ENCODE results near the gene UTP14C.

DNA sequence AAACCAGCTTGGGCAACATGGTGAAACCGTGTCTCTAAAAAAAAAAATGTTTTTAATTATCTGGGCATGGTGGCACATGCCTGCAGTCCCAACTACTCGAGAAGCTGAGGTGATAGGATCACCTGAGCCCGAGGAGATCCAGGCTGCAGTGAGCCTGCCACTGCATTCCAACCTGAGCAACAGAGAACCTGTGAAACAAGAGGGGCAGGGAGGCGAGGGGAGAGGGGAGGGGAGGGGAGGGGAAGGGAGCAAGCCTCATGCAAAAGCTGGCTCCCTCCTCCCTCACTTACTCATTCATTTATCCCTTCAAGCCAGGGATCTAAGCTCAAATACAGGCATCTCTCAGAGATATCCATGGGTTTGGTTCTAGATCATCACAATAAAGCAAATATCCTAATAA is 22.1 kb upstream of the UTP14C start:
- TF ChIP-seq, protein P1, sequence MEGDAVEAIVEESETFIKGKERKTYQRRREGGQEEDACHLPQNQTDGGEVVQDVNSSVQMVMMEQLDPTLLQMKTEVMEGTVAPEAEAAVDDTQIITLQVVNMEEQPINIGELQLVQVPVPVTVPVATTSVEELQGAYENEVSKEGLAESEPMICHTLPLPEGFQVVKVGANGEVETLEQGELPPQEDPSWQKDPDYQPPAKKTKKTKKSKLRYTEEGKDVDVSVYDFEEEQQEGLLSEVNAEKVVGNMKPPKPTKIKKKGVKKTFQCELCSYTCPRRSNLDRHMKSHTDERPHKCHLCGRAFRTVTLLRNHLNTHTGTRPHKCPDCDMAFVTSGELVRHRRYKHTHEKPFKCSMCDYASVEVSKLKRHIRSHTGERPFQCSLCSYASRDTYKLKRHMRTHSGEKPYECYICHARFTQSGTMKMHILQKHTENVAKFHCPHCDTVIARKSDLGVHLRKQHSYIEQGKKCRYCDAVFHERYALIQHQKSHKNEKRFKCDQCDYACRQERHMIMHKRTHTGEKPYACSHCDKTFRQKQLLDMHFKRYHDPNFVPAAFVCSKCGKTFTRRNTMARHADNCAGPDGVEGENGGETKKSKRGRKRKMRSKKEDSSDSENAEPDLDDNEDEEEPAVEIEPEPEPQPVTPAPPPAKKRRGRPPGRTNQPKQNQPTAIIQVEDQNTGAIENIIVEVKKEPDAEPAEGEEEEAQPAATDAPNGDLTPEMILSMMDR (IDR thresholded peaks at IDR 0.05) = no peak
- TF ChIP-seq POLR2AphosphoS5 (IDR thresholded peaks at IDR 0.05) (no peak), POLR2A (IDR thresholded peaks at IDR 0.05) (no peak)

Measured in gastroesophageal sphincter (tissue), 3 donors.